Measurements from ENCODE around the gene CDC42EP2. TPM values are rescaled to one million over a fixed set of nuclear protein-coding genes. Genes with fewer than 3 reads are reported as not detected.
A peak's percentile ranks its signal among the peaks of the same experiment; 100 is the strongest.

Gene CDC42EP2
- total RNA-seq, 1 experiment from 2014 or later = 8.1 TPM

GRCh38 chr11:65297026-65297672 is 17.5 kb upstream of the CDC42EP2 start:
- DNase-seq (ENCODE audit: low read depth, low spot score) (no peak), ATAC-seq (no peak)
- BruUV-seq (replicated peaks) = TSS peak; percentile 54
- ChIA-PET CTCF (interaction anchor here (0.6 kb wide), 1 partner anchor 15 kb away, joined by 4 read pairs; no protein-coding TSS in a partner anchor), POLR2A (interaction anchor here (0.6 kb wide), 1 partner anchor 104 kb away, joined by 4 read pairs; no protein-coding TSS in a partner anchor)
- Histone ChIP-seq H3K36me3 (ENCODE audit: control insufficient read depth, insufficient read depth, low read length) (peaks cover 5% of the 10 kb centered on the region), H3K4me3 (ENCODE audit: low read depth in 2 of 2, low read length in 2 of 2) (no peak overlapping the region), H3K27ac (ENCODE audit: low read length) (no peak overlapping the region), H3K4me1 (ENCODE audit: control insufficient read depth, insufficient read depth, low read length) (no peaks in the 10 kb centered on the region), H3K27me3 (ENCODE audit: control insufficient read depth, insufficient read depth, low read length) (no peaks in the 10 kb centered on the region), H3K9me3 (ENCODE audit: control insufficient read depth, insufficient read depth, low read depth, low read length) (no peaks in the 10 kb centered on the region)
- in situ Hi-C loops (cut with HindIII; ENCODE audit: low pct_unique_long_range_greater_than_20kb, low sequenced_read_pairs) (no loop called here), intact Hi-C loops (cut with micrococcal nuclease; ENCODE audit: unreplicated experiment) (no loop called here)
- TF ChIP-seq POLR2AphosphoS5 (IDR thresholded peaks at IDR 0.05; ENCODE audit: low read depth, low read length) (no peak), REST (IDR thresholded peaks at IDR 0.05; ENCODE audit: insufficient read depth in 1 of 2, low read depth in 2 of 2, low read length in 1 of 2) (no peak)

- POLR2A ChIA-PET = interaction anchor here (0.6 to 0.7 kb wide), 3 partner anchors 10 to 124 kb away, joined by 4 to 8 read pairs (median 4); partner anchors contain the start of gene NEAT1
- Histone ChIP-seq H3K27me3 (ENCODE audit: control insufficient read depth, insufficient read depth, low read length) (no peaks in the 10 kb centered on the region), H3K9me3 (ENCODE audit: control insufficient read depth, insufficient read depth, low read depth, low read length) (no peaks in the 10 kb centered on the region), H3K4me3 (ENCODE audit: low read depth in 2 of 2, low read length in 2 of 2) (no peak overlapping the region), H3K27ac (ENCODE audit: low read length) (no peak overlapping the region), H3K4me1 (ENCODE audit: control insufficient read depth, insufficient read depth, low read length) (no peaks in the 10 kb centered on the region), H3K36me3 (ENCODE audit: control insufficient read depth, insufficient read depth, low read length) (peaks cover 5% of the 10 kb centered on the region)
- no TSS peak for BruUV-seq (replicated peaks)
- DNase-seq (ENCODE audit: low read depth, low spot score) (no peak), ATAC-seq (no peak)
- intact Hi-C loops (cut with micrococcal nuclease; ENCODE audit: unreplicated experiment) (no loop called here), in situ Hi-C loops (cut with HindIII; ENCODE audit: low pct_unique_long_range_greater_than_20kb, low sequenced_read_pairs) (no loop called here)
- TF ChIP-seq REST (IDR thresholded peaks at IDR 0.05; ENCODE audit: insufficient read depth in 1 of 2, low read depth in 2 of 2, low read length in 1 of 2) (no peak), CTCF (IDR thresholded peaks at IDR 0.05) (no peak), POLR2AphosphoS5 (IDR thresholded peaks at IDR 0.05; ENCODE audit: low read depth, low read length) (no peak), SIN3A (IDR thresholded peaks at IDR 0.05; ENCODE audit: borderline replicate concordance, insufficient read depth, low read depth, low read length) (no peak)
- CTCF ChIA-PET = no interaction called here
Measured at GRCh38 chr11:65298131-65298535, 16.5 kb upstream of the CDC42EP2 start.
